Measurements from ENCODE around the gene TREM1.
"Not testable (repeated sequence)": the region's sequence is repeated elsewhere in the genome, so short reads cannot be mapped to it uniquely, and the experiment has no call there.

The TREM1 gene

DNA sequence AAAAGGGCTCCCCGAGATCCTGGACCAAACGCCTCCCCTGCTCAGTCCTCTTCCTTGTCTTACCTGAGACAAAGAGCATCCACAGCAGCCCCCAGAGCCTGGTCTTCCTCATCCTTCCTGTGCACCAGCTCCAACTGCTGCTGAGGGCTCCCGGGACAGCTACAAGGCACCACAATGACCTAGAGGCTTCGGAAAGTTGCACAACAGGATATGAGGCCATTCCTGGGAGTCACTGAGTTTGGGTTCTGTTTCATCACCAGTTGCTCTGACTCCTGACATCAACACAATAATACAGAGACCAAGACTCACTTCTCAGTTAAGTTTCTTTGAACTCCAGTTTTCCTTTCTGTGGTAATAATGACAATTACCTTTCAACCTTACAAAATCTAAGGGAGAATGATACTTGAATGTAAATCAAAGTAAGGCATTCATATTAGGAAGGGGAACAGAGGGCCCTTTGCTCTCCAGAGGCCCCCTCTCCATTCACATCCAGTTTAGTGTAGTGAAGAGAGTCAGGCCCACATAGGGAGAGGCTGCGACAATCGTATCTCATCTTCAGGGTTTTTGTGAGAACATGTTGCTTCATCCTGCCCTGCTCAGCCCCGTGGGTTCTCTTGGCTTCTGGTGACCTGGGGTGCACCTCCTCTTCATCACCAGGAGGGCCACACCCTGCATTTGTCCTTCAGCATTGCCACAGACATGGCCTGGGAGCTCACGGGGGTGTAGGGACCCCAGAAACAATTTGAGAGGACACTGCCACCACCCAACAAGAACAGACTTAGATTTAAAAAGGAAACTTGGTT lies at the start of gene TREM1:
TSS of gene TREM1 (minus strand) at position 139 of the 803 bp plus-strand sequence. CDS start at position 112, 27 bp downstream.
- peak; percentile 71 for DNase-seq

DNA sequence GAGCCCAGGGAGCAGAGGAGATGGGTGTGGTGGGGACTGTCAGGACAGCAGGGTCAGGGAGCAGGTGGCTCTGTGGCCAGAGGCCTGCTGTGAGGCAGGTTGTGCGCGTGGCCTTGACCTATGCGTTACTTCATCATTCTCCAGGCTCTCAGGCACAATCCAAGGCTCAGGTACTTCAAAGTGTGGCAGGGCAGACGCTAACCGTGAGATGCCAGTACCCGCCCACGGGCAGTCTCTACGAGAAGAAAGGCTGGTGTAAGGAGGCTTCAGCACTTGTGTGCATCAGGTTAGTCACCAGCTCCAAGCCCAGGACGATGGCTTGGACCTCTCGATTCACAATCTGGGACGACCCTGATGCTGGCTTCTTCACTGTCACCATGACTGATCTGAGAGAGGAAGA lies 49.5 kb upstream of the TREM1 start:
- no peak for DNase-seq

DNA sequence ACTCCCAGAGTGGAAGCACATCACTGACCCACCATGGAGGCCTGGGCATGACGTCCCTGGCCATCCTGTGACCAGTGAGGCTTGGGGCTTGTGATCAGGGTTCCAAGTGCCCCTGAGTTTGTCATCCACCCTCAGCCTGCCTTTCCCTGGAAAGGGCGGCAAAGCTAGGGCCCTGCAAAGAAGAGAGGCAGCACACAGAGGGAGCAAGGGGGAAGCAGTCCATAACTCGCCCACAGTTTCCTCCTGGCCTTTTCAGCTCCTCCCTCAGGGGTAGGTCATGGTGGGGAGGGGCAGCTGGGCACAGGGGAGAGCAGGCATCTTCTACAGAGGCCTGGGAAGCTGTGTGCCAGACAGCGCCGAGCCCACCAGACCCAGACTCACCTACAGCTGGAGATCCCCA lies 48.8 kb upstream of the TREM1 start, which contains the start of gene NCR2:
TSS of gene NCR2 (plus strand) at position 313 of the 400 bp plus-strand sequence. CDS start 269 bp downstream, outside the sequence.
- DNase-seq: no peak

DNA sequence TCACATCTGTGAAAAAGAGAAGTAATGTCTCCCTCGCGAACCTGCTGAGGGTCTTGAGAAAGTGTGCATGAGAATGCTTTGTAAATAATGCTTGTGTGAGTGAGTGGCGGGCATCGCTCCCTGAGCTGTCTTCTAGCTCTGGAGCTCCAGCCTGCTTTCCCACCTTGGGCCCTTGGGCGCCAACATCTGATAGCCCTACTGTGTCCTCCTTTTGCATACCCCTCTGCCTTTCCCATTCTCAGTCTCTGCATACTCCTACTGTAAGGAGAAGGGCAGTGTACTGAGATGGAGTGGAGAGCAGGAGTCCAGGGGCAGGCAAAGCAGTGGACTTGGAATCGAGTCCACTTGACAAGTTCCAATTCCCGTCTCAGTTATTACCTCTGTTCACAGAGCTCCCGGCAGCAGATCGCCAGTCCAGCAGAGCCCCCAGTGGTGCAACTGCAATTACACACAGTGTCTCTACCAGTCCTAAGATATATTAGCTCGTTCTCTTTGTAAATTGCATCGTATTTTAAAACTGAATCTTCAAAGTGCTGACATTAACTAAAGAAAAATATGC lies 48.1 kb upstream of the TREM1 start:
- peak; percentile 36 for DNase-seq

DNA sequence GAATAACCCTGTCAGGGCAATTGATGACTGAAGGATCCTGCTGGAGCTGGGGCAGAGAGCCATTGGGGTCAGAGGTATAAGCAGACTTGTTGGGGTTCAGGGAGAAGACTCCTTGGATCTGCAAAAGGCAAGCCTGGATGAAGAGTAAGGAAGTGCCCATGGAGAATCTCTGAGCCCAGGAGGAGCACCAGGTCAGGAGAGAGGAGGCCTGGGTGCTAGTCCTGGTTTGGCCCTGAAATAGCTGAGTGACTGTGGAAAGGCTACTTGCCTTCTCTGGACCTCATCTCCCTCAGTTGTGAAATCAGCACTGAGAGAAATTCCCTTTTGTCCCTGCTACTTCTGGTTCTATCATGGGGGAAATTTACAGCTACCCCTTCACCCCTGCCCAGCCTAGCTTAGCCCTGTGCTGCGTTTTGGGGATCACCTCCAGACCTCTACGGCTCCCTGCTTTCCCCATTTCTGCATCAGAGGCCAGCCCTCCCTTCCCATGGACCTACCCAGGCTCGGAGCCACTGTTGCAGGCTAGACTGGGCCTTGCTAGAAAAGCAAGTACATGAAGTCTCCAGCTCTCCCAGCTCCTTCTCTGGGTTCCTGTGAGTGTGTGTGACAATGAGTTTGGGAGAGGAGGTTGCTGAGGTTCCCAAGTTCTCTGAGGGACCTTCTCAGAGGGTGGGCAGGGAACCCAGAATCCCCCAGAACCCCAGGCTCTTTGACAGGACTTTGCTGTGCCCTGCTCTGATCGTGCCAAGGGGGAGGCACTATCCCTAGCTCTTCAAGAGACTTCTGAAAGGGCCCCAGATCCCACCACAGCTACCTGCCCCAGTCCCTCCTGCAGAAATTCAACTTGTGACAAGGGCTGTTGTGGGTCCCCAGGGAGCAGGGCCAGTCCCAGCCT lies 46.6 kb upstream of the TREM1 start:
- DNase-seq: no peak

DNA sequence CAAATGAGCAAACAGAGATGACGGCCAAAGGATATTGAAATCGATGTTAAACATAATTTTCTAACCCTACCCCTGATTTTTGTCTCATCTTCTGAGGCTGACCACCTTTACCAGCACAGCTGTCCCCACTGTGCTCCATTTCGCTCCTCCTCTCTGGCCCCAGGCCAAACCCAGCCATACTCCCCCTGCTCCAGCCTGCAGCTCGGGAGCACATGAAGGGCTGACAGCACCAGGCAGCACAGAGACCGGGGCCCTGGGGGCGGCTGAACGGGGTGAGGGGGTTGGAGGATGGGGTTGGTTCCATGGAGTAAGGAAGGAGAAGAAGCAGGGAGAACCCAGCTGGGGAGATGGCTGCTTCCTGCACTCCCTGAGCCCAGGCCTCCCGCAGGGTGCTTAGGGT lies 45.8 kb upstream of the TREM1 start:
- DNase-seq: no peak

DNA sequence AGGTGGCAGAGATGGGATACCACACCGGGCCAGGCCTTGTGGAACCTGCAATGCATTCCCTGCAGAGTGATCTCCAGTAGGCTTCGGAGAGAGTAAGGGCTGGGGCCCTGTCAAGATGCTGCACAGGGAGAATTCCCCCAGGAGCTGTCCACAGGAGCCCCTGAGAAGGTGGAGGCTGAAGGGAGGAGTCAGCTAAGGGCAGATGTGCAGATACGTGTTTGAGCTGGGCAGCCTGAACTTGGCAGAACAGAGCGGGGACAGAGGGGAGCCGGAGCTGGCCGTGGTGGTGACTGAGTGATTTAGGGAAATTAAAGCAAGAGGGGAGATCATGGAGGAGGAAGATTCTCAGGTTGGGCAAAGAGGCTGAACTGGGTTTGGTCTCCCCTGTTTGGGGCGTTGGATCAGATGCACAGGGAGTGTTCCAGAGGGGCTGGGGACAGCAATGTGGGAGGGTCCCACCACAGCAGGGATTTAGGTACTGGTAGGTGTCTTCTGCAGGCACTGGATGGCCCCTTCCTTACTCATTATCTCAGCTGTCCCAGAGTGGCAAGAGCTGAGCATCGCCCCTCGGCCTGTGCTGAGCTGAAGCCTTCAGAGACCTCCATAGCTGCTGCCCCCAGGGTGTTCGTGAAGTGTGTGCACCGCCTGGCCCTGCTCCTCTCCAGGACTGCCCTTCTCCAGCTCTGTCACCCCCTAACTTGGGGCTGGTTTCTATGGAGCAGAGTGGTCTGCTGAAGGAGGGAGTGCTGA lies 45.1 kb upstream of the TREM1 start:
- no peak for DNase-seq

DNA sequence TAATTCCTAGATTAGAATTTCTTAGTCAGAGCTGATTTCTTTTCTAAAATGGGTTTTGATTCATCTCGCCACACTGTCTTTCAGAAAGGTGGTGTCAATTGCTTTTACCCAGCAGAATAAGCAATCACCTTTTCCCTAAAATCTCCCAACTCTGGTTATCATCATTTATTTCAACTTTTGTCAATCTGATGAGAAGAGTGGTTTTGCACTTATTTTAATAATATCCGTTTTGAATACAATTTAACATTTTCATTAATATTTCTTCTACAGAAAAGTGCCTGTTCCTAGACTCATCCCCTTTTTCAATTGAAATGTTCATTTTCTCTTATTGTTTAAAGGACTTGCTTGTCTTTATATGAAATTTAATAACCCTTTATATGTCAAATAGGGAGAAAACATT lies 40.7 kb upstream of the TREM1 start:
- DNase-seq: no peak

DNA sequence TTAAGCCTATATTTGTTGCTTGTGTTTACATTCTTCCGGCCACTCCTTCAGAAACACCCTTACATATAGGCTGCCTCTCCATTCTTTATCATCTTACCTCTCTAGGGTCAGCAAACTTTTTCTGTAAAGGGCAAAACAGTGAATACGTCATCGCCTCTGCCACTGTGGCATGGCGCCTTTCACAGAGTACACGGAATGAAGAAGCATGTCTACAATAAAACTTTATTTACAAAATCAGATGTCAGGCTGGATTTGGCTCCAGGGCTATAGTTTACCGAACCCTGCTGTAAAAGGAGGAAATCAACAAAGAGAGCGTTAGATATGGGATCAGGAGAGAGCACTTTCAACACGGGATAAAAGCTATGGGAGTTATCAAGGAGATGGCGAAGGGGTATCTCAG lies 39.6 kb upstream of the TREM1 start:
- DNase-seq: no peak

DNA sequence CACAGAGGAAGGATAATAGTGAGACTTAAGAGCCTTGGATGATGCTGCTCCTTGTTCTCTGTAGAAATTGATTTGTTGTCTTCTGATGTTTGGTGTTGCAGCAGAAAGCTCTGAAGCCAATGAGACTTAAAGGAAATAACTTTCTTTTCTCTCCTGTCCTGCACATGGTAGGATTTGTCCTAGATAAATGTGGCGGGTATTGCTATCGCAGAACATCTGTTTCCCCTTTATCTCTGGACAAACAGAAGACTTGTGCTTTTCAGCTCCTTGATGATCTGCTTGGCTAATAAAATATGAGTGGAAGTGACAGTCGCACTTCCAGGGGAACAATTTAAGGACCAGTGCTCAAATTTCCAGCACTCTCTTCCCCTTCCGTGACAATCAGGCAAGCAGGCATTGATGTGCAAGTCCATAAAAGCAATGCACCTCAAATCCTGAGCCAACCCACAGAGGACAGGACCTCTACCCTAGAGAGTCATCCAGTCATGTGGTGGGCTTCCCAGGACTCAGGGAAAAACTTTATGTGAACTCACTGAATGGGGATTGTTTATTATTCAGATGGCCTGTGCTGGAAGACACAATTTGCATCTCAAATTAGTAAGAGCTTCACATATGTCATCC lies 39.1 kb upstream of the TREM1 start:
- no peak for DNase-seq

DNA sequence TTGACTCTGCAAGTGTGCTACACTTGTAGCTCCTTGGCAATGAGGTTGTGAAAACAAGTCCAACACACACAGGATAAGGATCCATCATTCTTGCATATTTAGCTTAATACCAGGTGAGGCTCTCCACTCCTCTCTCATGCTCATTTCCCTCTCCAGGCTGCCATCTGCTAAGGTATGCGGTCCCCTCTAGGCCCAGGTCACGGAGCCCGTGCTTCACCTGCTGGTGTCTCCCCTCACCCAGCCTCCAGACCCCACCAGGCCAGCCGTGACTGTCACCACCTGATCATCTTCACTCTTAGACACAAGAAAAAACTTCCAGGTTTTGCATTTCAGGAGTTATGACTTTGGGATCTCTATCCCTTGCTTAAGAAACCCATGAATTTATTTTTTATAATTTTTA lies 34.7 kb upstream of the TREM1 start:
- DNase-seq: no peak

DNA sequence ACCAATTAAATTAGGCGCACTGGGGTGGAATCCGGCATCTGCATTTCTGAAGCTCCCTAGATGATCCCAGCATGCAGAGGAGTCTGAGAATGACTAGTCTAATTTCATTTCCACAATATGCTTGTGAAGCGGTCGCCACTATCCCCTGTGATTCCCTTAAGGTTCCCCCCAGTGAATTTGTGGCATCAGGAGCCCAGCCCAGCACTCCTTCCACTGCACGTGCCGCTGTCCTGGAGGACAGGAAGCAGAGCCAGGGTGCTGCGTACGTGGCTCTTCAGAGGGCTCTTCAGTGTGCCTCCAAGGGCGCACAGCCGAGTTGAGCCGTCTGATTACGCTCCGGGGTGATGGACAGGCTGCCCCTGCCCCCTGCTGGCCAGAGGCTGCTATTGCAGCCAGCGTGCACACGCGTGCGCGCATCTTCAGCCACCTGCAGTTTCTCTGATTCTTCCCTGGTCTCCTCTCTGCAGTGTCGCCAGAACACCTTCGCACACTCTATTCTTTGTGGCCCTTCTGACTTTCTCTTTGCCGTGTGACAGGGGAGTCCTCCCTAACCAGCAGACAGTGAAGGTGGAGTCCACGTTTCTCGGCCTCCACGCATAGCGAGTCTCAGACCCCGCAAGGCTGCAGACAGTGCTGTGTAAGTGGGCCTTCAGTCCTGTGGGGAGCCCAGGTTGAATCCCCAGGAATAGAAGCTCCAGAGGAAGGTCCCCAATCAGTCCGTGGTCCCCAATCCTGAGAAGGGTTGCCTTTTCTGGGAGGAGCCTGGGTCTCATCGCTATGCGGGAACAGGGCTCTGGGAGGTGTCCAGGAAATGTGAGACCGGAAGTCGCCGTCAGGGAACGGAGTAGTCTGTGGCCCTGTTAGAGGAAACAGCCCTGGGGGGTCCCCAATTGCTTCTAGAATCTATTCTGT lies 32.4 kb upstream of the TREM1 start:
- peak; percentile 96 for DNase-seq

DNA sequence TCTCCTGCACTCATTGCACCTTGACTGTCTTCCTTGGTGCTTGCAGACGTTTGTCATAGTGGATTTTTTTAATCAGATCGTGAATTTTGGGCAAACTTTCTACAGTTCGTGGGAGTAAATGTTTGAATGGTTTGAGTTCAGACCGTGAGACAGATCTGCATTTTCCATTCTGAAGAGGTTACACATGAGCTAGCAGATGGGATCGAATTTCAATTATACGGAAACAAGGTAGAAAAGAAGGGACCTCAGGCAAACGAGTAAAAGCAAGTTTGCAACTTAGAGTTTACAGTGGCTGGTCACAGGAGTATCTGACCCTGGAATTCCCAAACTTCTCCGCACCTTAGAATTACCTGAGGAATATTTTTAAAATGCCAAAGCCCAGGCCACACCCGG lies 31.8 kb upstream of the TREM1 start:
- DNase-seq: peak; percentile 96

DNA sequence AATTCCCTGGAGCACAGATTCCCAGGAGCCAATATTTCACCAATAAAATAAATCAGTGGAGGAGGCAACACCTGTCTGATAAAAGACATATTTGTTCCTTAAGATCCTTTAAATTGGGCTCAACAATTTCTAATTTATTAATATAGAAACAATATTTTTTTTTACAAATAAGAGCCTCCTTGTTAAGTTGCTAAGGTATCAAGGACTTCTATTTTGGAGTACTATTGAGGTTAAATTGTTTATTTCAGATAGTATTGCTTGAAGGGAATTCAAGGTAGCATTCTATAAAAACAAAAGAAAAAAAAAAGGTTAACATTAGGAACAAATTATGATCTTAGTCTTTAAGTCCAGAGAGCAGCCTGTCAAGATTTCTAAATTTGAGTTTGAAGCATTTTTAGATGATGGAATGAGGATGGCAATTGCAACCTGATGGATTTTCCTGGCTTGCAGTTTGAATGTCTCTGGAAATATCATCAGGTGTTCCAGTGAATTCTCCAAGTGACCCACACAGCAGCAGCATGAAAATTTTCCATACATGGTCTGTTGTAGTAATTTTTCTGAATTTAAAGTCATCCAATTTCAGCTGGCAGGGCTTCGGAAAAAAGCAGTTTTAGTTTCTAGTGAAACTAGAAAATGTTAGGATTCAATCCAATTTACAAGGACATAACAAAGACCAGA lies 29.6 kb upstream of the TREM1 start:
- no peak for DNase-seq

DNA sequence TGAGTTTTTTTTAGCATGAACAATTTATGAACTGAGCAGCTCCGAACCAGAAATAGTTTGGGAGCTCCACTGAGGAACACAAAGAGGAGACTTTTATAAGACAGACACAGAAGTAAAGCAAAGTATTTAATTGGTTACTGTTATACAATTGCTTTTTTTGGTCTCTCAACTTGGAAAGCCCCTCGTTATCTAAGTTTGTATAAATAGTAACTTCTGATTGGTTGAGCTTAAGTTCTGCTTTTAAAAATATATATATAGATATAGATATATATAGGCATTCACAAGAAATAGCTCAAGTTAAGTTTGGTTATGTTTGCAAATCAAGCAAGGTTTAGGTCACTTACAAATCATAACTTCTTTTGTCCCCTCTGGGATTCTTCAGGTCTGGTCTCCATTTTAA lies 28.7 kb upstream of the TREM1 start:
- DNase-seq: no peak

DNA sequence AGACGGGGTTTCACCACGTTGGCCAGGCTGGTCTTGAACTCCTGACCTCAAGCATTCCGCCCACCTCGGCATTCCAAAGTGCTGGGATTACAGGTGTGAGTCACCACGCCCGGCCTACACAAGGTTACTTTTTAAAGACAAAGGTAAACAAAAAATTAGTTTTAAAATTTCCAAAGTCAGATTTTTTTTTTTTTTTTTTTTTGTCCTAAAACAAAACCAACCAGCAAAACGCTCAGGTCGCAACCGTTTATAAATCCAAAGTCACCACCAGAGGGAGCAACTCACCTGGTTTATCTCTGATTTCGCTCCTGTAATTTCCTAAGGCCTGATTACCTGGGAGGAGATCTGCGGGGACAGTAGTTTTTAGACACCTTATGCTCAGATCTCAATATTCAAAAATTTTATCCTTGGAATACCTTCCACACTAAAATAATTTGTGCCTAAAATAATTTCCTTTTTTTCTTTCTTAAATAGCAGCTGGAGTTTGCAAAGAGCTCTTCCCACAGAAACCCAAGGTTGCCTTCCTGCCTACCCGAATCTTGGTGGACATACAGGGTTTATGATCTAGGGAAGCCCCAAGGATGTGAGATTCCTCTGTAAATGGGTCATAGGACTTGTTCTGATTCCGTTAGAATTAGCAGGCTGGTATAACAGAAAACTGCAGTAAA lies 19.8 kb upstream of the TREM1 start:
- peak; percentile 95 for DNase-seq

DNA sequence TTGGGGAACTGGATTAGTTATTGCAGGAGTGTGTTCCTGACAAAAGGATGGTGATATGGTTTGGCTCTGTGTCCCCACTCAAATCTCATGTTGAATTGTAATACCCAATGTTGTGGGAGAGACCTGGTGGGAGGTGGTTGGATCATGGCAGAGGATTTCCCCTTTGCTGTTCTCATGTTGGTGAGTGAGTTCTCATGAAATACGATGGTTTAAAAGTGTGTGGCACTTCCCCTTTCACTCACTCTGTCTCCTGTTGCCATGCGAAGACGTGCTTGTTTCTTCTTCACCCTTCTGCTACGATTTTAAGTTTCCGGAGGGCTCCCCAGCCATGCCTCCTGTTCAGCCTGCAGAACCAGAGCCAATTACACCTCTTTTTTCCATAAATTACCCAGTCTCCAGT lies 16.2 kb upstream of the TREM1 start:
- DNase-seq: no peak

DNA sequence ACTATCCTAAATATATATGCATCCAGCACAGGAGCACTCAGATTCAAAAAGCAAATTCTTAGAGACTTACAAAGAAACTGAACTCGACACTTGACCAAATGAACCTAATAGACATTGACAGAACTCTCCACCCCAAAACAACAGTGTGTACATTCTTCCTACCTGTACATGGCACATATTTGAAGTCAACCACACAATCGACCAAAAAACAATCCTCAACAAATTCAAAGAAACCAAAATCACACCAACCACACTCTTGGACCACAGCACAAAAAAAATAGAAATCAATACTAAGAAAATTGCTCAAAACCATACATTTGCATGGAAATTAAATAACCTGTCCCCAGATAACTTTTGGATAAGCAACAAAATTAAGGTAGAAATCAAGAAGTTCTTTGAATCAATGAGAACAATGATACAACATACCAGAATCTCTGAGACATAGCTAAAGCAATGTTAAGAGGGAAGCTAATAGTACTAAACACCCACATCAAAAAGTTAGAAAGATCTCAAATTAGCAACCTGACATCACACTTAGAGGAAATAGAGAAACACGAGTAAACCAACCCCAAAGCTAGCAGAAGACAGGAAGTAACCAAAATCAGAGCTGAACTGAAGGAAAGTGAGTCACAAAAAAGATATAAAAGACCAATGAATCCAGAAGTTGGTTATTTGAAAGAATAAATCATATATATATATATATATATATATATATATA lies 12.5 kb upstream of the TREM1 start:
- no peak for DNase-seq

DNA sequence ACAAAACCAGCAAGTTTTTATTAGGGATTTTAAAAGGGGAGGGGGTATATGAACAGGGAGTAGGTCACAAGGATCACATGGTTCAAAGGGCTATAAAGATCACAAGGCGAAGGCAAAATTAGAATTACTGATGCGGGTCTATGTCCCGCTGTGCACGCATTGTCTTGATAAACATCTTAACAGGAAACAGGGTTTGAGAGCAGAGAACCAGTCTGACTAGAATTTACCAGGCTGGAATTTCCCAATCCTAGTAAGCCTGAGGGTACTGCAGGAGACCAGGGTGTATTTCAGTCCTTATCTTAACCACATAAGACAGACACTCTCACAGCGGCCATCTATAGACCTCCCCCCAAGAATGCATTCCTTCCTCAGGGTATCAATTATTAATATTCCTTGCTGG lies 10.8 kb upstream of the TREM1 start:
- DNase-seq: not testable (repeated sequence)

Measured in NCI-H510A treated with DMSO at 0.1 percent for 48 hours (cell line).